ENCODE results near the gene VEZT. TPM values are rescaled to one million over a fixed set of nuclear protein-coding genes. Genes with fewer than 3 reads are reported as not detected.

The VEZT gene
- total and polyA plus RNA-seq, 10 of the 15 experiments (the other 5 are each of a cell fraction or from before 2014, with no cell fraction given): 32.8 to 134 (median 66.2) TPM

DNA sequence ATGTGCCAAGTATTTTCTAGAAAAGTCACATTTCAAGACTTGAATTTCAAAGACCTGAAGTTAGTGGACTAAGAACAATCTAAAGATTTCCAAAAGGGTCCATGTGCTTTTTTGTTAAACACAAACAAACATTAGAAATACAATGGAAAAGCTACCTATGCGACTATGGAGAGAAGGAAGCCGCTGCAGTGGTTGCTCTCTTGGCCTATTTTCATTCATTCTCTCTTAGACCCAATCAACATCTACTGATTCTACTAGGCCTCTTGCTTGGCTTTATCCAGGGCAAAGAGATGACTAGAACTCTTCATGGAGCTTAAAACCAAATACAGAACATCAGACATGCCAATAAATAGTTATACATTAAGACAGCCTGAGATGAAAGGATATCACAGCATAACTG, 10.2 kb upstream of the VEZT start (continued):
- no peak for TF ChIP-seq NKRF (conservative IDR thresholded peaks at IDR 0.05)
- no peak for TF ChIP-seq EED (IDR thresholded peaks at IDR 0.05; ENCODE audit: low read depth)

GRCh38 chr12:95208678-95209077, 8.9 kb upstream of the VEZT start:
- no peaks in the 10 kb centered on the region for H4K20me1 ChIP-seq (ENCODE audit: control insufficient read depth, insufficient read depth)
- BruUV-seq (replicated peaks): no TSS peak
- no peaks in the 10 kb centered on the region for H3K9me3 ChIP-seq (replicated peaks; ENCODE audit: control insufficient read depth, insufficient read depth, low read length)
- ATAC-seq: no peak
- no peak overlapping the region for H3K4me3 ChIP-seq
- ChIA-PET CTCF (interaction anchor here (1.3 kb wide), 1 partner anchor 9 kb away, joined by 4 read pairs; the partner anchor contains the start of genes FGD6 and VEZT), SMC1A (ENCODE audit: uncharacterized antibody, unreplicated experiment) (interaction anchor here (2.1 kb wide), 1 partner anchor 9 kb away, joined by 6 read pairs; the partner anchor contains the start of genes FGD6 and VEZT), POLR2A (no interaction called here), RAD21 (ENCODE audit: unreplicated experiment) (no interaction called here)
- no peak overlapping the region for H3K27ac ChIP-seq (ENCODE audit: control insufficient read depth, insufficient read depth)
- in situ Hi-C loops (cut with MboI): no loop called here
- H3K4me2 ChIP-seq (ENCODE audit: control insufficient read depth, insufficient read depth): no peak overlapping the region
- H2AFZ ChIP-seq (ENCODE audit: control insufficient read depth, low read depth, low read length): no peak overlapping the region
- H3K9ac ChIP-seq (ENCODE audit: control insufficient read depth, insufficient read depth, low read length): no peak overlapping the region
- no peaks in the 10 kb centered on the region for H3K36me3 ChIP-seq (ENCODE audit: control insufficient read depth in 2 of 2, insufficient read depth in 2 of 2, low read length in 1 of 2)
- no peak for DNase-seq (ENCODE audit: low read depth, low spot score)
- 69% methylated on average over 7 of the region's 7 CpGs for WGBS (ENCODE audit: insufficient coverage, insufficient replicate concordance, low lambda C conversion rate, missing lambda C conversion rate)
- peaks cover 18% of the 10 kb centered on the region for H3K4me1 ChIP-seq (ENCODE audit: control insufficient read depth, insufficient read depth, low read length)
- intact Hi-C loops (cut with micrococcal nuclease; ENCODE audit: unreplicated experiment): no loop called here
- FAIRE-seq: no peak
- H3K27me3 ChIP-seq (replicated peaks in 1 of 2; ENCODE audit: control insufficient read depth in 2 of 2, insufficient read depth in 2 of 2, low read length in 1 of 2): no peaks in the 10 kb centered on the region
- peaks cover 5% of the 10 kb centered on the region for H3K79me2 ChIP-seq (ENCODE audit: control insufficient read depth, insufficient read depth, low read length)
- TF ChIP-seq KLF5 (IDR thresholded peaks at IDR 0.05; ENCODE audit: partially characterized antibody) (no peak), YY1 (IDR thresholded peaks at IDR 0.05; ENCODE audit: low read depth, low read length) (no peak), HDAC2 (IDR thresholded peaks at IDR 0.05) (no peak), YBX1 (IDR thresholded peaks at IDR 0.05) (no peak), CTCF (IDR thresholded peaks at IDR 0.05 in 2 of 3, conservative IDR thresholded peaks at IDR 0.05 in 1 of 3; ENCODE audit: control insufficient read depth in 2 of 3, extremely low read depth in 1 of 3, insufficient read depth in 1 of 3, low read depth in 3 of 3, low read length in 3 of 3) (no peak), ESRRA (IDR thresholded peaks at IDR 0.05; ENCODE audit: low read length) (no peak), TCF12 (IDR thresholded peaks at IDR 0.05; ENCODE audit: low read depth, low read length) (no peak)
- TF ChIP-seq, protein P1, sequence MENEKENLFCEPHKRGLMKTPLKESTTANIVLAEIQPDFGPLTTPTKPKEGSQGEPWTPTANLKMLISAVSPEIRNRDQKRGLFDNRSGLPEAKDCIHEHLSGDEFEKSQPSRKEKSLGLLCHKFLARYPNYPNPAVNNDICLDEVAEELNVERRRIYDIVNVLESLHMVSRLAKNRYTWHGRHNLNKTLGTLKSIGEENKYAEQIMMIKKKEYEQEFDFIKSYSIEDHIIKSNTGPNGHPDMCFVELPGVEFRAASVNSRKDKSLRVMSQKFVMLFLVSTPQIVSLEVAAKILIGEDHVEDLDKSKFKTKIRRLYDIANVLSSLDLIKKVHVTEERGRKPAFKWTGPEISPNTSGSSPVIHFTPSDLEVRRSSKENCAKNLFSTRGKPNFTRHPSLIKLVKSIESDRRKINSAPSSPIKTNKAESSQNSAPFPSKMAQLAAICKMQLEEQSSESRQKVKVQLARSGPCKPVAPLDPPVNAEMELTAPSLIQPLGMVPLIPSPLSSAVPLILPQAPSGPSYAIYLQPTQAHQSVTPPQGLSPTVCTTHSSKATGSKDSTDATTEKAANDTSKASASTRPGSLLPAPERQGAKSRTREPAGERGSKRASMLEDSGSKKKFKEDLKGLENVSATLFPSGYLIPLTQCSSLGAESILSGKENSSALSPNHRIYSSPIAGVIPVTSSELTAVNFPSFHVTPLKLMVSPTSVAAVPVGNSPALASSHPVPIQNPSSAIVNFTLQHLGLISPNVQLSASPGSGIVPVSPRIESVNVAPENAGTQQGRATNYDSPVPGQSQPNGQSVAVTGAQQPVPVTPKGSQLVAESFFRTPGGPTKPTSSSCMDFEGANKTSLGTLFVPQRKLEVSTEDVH (IDR thresholded peaks at IDR 0.05; ENCODE audit: low read depth, partially characterized antibody): no peak
